C4-2B (cell line): ENCODE data around the gene EWSR1.

Source experiments
- CTCF ChIP-seq: fragments of 450-650 bp; conservative IDR thresholded peaks from 2 replicates; pipeline ENCODE4 v1.5.1; 2017; ENCODE audit warnings: mild to moderate bottlenecking
- ZFX ChIP-seq: fragments of 450-650 bp; IDR thresholded peaks from 2 replicates; pipeline ENCODE4 v1.6.1; 2017

DNA sequence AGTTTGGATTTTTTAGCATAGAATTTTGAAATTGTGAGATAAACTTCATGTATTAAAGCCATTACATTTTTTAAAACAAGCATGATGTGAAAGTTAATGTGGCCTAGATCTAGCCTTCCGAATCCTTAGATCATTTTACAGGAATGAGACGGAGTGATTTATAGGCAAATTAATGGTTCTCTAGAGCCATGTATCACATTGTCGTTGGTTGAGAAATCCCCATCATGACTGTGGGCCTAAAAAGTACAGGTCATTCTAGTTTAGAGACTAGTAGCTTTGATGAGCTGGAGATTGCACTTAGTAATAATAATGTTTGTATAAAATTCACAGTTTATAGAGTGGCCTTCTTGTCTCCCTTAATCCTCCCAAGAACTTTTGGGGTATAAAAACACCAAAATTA lies 7.1 kb downstream of the EWSR1 start:
- no peak for TF ChIP-seq CTCF
- TF ChIP-seq ZFX, result no peak
